GM13976 (cell line): ENCODE data around the gene EDN1.

Experiments
- DNase-seq: peaks from one replicate; pipeline ENCODE4 v3.0.0; 2012; ENCODE audit warnings: low spot score
- in situ Hi-C: fragments of 300-500 bp; cut with MboI; formaldehyde crosslinking; loops from one replicate; pipeline ENCODE4 v1.12.0; 2022; ENCODE audit warnings: low sequenced_read_pairs, mixed read lengths, inconsistent platforms; ENCODE audit not compliant: unreplicated experiment
- TF ChIP-seq, protein P1 (sequence below): IDR thresholded peaks from 2 replicates; pipeline ENCODE4 v1.5.1; 2012; ENCODE audit warnings: borderline replicate concordance, mild to moderate bottlenecking; ENCODE audit not compliant: insufficient read depth; ENCODE audit errors: extremely low read depth, missing control alignments, control extremely low read depth

EDN1 gene

DNA sequence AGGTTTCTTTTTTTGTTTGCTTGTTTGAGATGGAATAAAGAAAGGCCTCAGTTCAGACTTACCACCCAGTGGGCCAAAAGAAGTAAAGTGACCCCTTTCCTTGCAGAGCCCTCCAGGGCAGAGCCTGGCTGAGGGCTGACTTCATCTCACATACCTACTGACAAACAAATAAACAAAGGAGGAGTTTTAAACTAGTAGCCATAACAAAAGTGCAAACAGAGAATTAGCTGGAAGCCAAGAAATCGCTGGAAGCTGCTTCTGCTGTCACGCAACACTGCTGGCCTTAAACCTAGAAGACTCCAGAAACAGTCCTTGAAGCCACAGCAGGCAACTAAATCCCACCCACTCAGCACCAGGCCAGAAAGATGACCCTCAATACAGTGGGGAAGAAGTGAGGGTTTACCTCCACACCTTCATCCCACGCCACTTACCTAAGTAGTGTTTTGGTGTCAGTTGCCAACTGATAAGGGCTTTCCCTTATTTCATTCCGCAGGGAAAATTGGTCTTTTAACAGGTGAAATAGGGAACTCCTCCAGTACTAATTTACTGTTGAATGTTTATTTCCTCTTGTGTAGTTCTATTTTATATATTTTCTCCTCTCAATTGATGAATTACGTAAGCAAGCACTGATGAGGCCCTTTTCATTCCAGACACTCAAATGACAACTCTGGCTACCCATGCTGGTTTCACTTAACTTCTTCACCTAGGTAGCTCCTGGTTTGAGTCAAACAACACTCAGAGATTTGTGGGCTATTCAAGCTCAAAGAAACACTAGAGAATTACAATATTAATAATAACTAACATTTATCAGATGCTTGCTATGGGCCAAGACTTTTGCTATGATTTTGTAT, 46.2 kb downstream of the EDN1 start:
- in situ Hi-C loops = no loop called here
- TF ChIP-seq, protein P1, sequence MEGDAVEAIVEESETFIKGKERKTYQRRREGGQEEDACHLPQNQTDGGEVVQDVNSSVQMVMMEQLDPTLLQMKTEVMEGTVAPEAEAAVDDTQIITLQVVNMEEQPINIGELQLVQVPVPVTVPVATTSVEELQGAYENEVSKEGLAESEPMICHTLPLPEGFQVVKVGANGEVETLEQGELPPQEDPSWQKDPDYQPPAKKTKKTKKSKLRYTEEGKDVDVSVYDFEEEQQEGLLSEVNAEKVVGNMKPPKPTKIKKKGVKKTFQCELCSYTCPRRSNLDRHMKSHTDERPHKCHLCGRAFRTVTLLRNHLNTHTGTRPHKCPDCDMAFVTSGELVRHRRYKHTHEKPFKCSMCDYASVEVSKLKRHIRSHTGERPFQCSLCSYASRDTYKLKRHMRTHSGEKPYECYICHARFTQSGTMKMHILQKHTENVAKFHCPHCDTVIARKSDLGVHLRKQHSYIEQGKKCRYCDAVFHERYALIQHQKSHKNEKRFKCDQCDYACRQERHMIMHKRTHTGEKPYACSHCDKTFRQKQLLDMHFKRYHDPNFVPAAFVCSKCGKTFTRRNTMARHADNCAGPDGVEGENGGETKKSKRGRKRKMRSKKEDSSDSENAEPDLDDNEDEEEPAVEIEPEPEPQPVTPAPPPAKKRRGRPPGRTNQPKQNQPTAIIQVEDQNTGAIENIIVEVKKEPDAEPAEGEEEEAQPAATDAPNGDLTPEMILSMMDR = no peak
- peak; percentile 70 for DNase-seq

DNA sequence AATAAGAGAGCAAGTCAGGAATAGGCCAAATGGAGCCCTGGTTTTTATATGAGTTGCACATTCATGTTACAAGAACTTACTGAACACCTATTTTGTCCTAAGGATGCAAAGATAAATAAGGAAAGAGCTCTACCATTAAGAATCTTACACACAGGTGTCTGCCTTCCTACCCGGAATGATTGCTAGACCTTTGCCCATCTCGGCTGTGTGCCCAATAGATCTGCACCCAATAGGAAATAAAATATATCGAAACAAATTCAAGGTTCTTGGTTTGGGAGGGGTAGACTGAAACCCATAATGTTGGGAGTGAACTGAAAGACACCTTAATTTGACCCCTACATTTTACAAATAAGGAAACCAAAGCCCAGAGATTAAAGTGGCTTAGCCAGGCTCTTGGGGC, 48.9 kb downstream of the EDN1 start:
- TF ChIP-seq, protein P1 = no peak
- no peak for DNase-seq
- in situ Hi-C loops = no loop called here

DNA sequence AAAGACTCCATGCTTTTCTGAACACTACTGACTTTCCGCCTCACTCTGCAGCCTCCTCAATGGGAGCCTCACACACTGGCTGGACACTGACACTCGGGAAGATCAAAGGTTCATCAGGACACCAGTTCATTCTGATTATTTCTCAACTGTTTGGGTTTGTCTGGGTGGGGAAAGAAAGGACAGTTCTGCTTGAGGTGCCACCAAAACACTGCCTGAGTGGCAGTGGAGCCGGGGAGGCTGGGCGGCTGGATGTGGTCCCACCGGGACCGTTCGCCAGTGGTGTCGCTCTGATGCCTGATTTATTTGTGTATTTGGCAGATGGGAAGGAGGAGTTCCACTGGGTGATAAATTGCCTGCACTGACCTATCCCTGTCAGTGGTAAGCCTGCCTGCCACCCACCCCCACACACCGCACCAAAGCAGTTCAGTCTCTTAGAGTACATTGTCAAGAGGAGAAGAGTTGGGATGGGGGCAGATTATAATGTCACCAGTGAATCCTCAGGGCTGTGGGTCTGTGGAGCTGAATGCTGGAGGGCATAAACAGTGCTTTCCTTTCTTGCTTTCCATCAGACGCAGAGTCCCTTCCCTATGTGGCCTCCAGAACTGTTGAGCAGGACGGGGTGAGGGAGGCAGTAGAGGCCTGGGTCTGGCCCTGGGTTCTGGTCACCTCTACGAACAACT, 49.8 kb downstream of the EDN1 start:
- TF ChIP-seq, protein P1 = no peak
- in situ Hi-C loops = no loop called here
- no peak for DNase-seq

DNA sequence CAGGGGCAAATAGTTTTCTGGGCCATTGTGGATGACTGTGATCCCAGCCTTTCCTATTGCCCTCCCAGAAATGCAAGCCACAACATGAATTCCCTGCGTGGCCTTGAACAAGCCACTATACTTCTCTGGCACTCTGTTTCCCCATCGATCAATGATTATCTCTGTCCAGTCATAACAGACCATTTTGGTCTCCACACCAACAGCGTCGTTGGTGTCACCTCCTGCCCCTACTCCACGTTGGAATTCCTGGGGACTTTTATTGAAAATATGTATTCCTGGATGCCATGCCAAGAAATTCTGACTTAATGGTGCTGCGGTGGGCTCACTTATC, 50.3 kb downstream of the EDN1 start:
- TF ChIP-seq, protein P1 = no peak
- no peak for DNase-seq
- in situ Hi-C loops = no loop called here

DNA sequence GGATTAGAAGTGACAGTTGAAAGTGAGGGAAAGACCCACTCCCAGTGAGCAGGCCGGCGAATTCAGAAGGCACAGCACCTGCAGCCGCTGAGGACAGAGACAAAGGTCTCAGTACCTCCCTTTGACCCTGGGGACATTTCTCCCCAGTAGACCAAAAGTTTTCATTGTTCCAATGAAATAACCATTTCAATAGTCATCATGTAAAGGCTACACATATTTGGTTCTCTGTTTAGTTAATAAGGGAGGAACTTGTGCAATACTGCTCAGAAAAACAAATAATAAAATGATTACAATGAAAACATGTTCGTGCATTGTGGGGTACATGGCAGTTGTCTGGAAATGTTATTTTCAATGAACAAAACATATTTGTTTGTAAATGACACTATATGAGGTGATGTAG, 52.5 kb downstream of the EDN1 start:
- in situ Hi-C loops = no loop called here
- no peak for DNase-seq
- TF ChIP-seq, protein P1 = no peak

DNA sequence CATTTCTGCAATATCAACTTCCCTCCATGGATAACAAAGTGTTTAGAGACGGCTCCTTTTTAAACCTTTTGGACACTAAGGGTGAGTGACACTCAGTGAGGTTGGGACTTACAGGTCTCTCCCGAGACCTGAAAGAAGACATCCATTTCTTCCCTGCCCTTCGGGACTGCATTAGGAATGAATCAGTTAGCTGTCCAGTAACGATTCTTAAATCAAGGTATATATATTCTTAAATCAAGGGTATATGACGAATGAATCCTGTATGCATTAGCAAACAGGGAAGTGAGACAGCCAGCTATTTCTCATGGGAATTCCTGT, 52.9 kb downstream of the EDN1 start:
- no peak for DNase-seq
- in situ Hi-C loops = no loop called here
- TF ChIP-seq, protein P1 = no peak
